CD4-positive, alpha-beta T cell (primary cell): Measurements from ENCODE around the gene DNAJC4. TPM values are rescaled to one million over a fixed set of nuclear protein-coding genes. Genes with fewer than 3 reads are reported as not detected.

ENCODE experiments used
- ATAC-seq: fragments of 200-7000 bp; cut with Tn5 transposase; one replicate; pipeline ENCODE4 v1.10.0; 2022; ENCODE audit warnings: mild to moderate bottlenecking; ENCODE audit not compliant: poor library complexity
- CTCF ChIA-PET: fragments of 350-600 bp; sonication (Branson Sonifier 250); formaldehyde crosslinking; loops from one replicate; lab custom pipeline; 2021; ENCODE audit warnings: antibody characterized with exemption, inconsistent platforms; lab: Charles Lee
- POLR2A ChIA-PET: fragments of 350-600 bp; sonication (Branson Sonifier 250); formaldehyde crosslinking; loops from one replicate; lab custom pipeline; 2021; ENCODE audit warnings: antibody characterized with exemption, inconsistent platforms; lab: Charles Lee
- DNase-seq, 14 experiments: peaks; one replicate each; pipeline ENCODE4 v3.0.0-alpha.2; 2013 to 2020; ENCODE audit warnings: mixed read lengths in 2 of 14
- H3K27ac ChIP-seq, 2 donors: one replicate each; pipeline versions ENCODE4 v1.5.1 to v1.7.0; 2013; ENCODE audit warnings: low read length in 2 of 2, low read depth in 1 of 2, mild to moderate bottlenecking in 1 of 2
- H3K27me3 ChIP-seq, 2 experiments: 1 replicate in 1 of 2; 2 replicates in 1 of 2; pipeline versions ENCODE4 v1.6.1 to v1.7.0; 2013; ENCODE audit warnings: low read length in 2 of 2, control low read depth in 1 of 2, mild to moderate bottlenecking in 1 of 2, moderate library complexity in 1 of 2; ENCODE audit not compliant: insufficient read depth in 2 of 2, control insufficient read depth in 1 of 2
- H3K36me3 ChIP-seq: one replicate; pipeline ENCODE4 v1.6.1; 2013; ENCODE audit warnings: low read length, control low read depth; ENCODE audit not compliant: insufficient read depth
- H3K4me1 ChIP-seq: one replicate; pipeline ENCODE4 v1.6.1; 2013; ENCODE audit warnings: low read length, control low read depth; ENCODE audit not compliant: insufficient read depth
- H3K4me3 ChIP-seq: one replicate; pipeline ENCODE4 v1.5.1; 2013; ENCODE audit warnings: mild to moderate bottlenecking, low read length, moderate library complexity
- H3K9me3 ChIP-seq, 2 experiments: 1 replicate in 1 of 2; 2 replicates in 1 of 2; pipeline versions ENCODE4 v1.6.1 to v1.7.0; 2013; ENCODE audit warnings: low read length in 2 of 2, mild to moderate bottlenecking in 2 of 2, control low read depth in 1 of 2, moderate library complexity in 1 of 2; ENCODE audit not compliant: control insufficient read depth in 1 of 2, insufficient read depth in 1 of 2
- H3K27ac Mint-ChIP-seq: one replicate; pipeline ENCODE4 v1.8.0; 2020; ENCODE audit warnings: mixed read lengths
- H3K27me3 Mint-ChIP-seq: one replicate; pipeline ENCODE4 v1.8.0; 2021; ENCODE audit warnings: mixed read lengths
- H3K36me3 Mint-ChIP-seq: one replicate; pipeline ENCODE4 v1.8.0; 2021; ENCODE audit warnings: low read depth, mixed read lengths
- H3K4me1 Mint-ChIP-seq: one replicate; pipeline ENCODE4 v1.8.0; 2021; ENCODE audit warnings: low read depth, mixed read lengths
- H3K4me3 Mint-ChIP-seq: one replicate; pipeline ENCODE4 v1.8.0; 2020; ENCODE audit warnings: mild to moderate bottlenecking, mixed read lengths
- H3K9me3 Mint-ChIP-seq: one replicate; pipeline ENCODE4 v1.8.0; 2020; ENCODE audit warnings: mixed read lengths
- CTCF ChIP-seq: fragments of 200-600 bp; IDR thresholded peaks from one replicate; pipeline ENCODE4 v1.8.0; 2022; ENCODE audit warnings: antibody characterized with exemption, mild to moderate bottlenecking
- intact Hi-C, 2 experiments: fragments of 100-400 bp; cut with DNase I in 1 of 2; cut with micrococcal nuclease in 1 of 2; formaldehyde crosslinking; loops; one replicate each; pipeline versions ENCODE4 v1.15.1 to v1.9.0; 2023 to 2025; cut with DNase I, micrococcal nuclease
- total RNA-seq, 174 experiments: library from RNA in 2 of 174; stranded (reverse) in 2 of 174; gene quantifications; one replicate each; pipeline ENCODE4 v1.2.3 and lab custom pipeline; 2021 to 2026

The DNAJC4 gene
- total RNA-seq, 2 experiments from 2014 or later, result 35.9 to 37.9 TPM

- ATAC-seq, result no peak
- Histone ChIP-seq H3K27me3 (no peaks in the 10 kb centered on the region), H3K4me1 (peaks cover 22% of the 10 kb centered on the region), H3K9me3 (no peaks in the 10 kb centered on the region), H3K4me3 (no peak overlapping the region), H3K36me3 (peaks cover 12% of the 10 kb centered on the region), H3K27ac (no peak overlapping the region)
- DNase-seq, result no peak
- no peak overlapping the region for H3K27ac Mint-ChIP-seq
- H3K9me3 Mint-ChIP-seq, result no peaks in the 10 kb centered on the region
- ChIA-PET POLR2A (interaction anchor here (1.0 to 1.1 kb wide), 2 partner anchors 21 to 23 kb away, joined by 3 read pairs; partner anchors contain the start of genes BAD and FKBP2), CTCF (interaction anchor here (1.5 kb wide), 1 partner anchor 37 kb away, joined by 5 read pairs; no protein-coding TSS in a partner anchor)
- intact Hi-C loops, result no loop called here
- peaks cover 6% of the 10 kb centered on the region for H3K36me3 Mint-ChIP-seq
- TF ChIP-seq CTCF, result no peak
- H3K4me1 Mint-ChIP-seq, result peaks cover 9% of the 10 kb centered on the region
- H3K4me3 Mint-ChIP-seq, result no peak overlapping the region
- H3K27me3 Mint-ChIP-seq, result no peaks in the 10 kb centered on the region
Observed at GRCh38 chr11:64263947-64264317, 33.6 kb downstream of the DNAJC4 start.

- H3K4me3 Mint-ChIP-seq, result no peak overlapping the region
- H3K27ac Mint-ChIP-seq, result no peak overlapping the region
- no peak for DNase-seq
- no peak for TF ChIP-seq CTCF
- ChIA-PET CTCF (no interaction called here), POLR2A (interaction anchor here (1.1 kb wide), 1 partner anchor 23 kb away, joined by 3 read pairs; the partner anchor contains the start of gene FKBP2)
- intact Hi-C loops, result no loop called here
- no peaks in the 10 kb centered on the region for H3K9me3 ChIP-seq
- peaks cover 13% of the 10 kb centered on the region for H3K4me1 Mint-ChIP-seq
- H3K27ac ChIP-seq, result no peak overlapping the region
- no peak overlapping the region for H3K4me3 ChIP-seq
- peaks cover 8% of the 10 kb centered on the region for H3K36me3 ChIP-seq
- peaks cover 4% of the 10 kb centered on the region for H3K36me3 Mint-ChIP-seq
- H3K27me3 ChIP-seq, result no peaks in the 10 kb centered on the region
- H3K27me3 Mint-ChIP-seq, result no peaks in the 10 kb centered on the region
- ATAC-seq, result no peak
- H3K4me1 ChIP-seq, result peaks cover 24% of the 10 kb centered on the region
- H3K9me3 Mint-ChIP-seq, result no peaks in the 10 kb centered on the region
Observed at GRCh38 chr11:64264371-64264852, 34.1 kb downstream of the DNAJC4 start.

GRCh38 chr11:64265176-64266160, 35.1 kb downstream of the DNAJC4 start:
- CTCF ChIA-PET, result no interaction called here
- ATAC-seq (no peak), DNase-seq (no peak)
- H3K27me3 ChIP-seq, result no peaks in the 10 kb centered on the region
- H3K4me1 ChIP-seq, result peaks cover 25% of the 10 kb centered on the region
- no peak overlapping the region for H3K27ac Mint-ChIP-seq
- POLR2A ChIA-PET, result no interaction called here
- peaks cover 9% of the 10 kb centered on the region for H3K36me3 Mint-ChIP-seq
- H3K4me3 ChIP-seq, result no peak overlapping the region
- H3K4me1 Mint-ChIP-seq, result peaks cover 22% of the 10 kb centered on the region
- H3K27me3 Mint-ChIP-seq, result peaks cover 5% of the 10 kb centered on the region
- intact Hi-C loops, result no loop called here
- H3K4me3 Mint-ChIP-seq, result peak overlapping the region; percentile 30
- no peak for TF ChIP-seq CTCF
- H3K9me3 Mint-ChIP-seq, result no peaks in the 10 kb centered on the region
- no peak overlapping the region for H3K27ac ChIP-seq
- peaks cover 8% of the 10 kb centered on the region for H3K36me3 ChIP-seq
- no peaks in the 10 kb centered on the region for H3K9me3 ChIP-seq
